SIG-M5 treated with dmso at 0.1 percent for 504 hours (cell line): ENCODE measurements around the gene VAV3.

Source experiments
- DNase-seq: peaks from one replicate; lab custom pipeline; 2025; ENCODE audit not compliant: unreplicated experiment; lab: John Stamatoyannopoulos, UW

The VAV3 gene

GRCh38 chr1:107975851-107976250, 10.9 kb upstream of the VAV3 start:
- DNase-seq = no peak

- DNase-seq = no peak
Observed at GRCh38 chr1:107974090-107974489, 9.1 kb upstream of the VAV3 start.

- no peak for DNase-seq
Observed at GRCh38 chr1:107972391-107973180, 7.6 kb upstream of the VAV3 start.

GRCh38 chr1:107966550-107966949, 1.6 kb upstream of the VAV3 start:
- DNase-seq = no peak

- peak; percentile 54 for DNase-seq
Observed at GRCh38 chr1:107964336-107965109, 457 bp downstream of the VAV3 start.

- DNase-seq = peak; percentile 74
Observed at GRCh38 chr1:107963601-107964335, 1.2 kb downstream of the VAV3 start.

GRCh38 chr1:107963008-107963407, 2.0 kb downstream of the VAV3 start:
- DNase-seq = no peak

- DNase-seq = no peak
Observed at GRCh38 chr1:107954719-107955415, 10.1 kb downstream of the VAV3 start.

GRCh38 chr1:107954126-107954525, 10.9 kb downstream of the VAV3 start:
- no peak for DNase-seq

- DNase-seq = no peak
Observed at GRCh38 chr1:107953556-107953955, 11.4 kb downstream of the VAV3 start.

GRCh38 chr1:107952989-107953388, 12.0 kb downstream of the VAV3 start:
- DNase-seq = no peak

GRCh38 chr1:107950464-107950863, 14.5 kb downstream of the VAV3 start:
- DNase-seq = no peak

GRCh38 chr1:107949467-107950253, 15.3 kb downstream of the VAV3 start:
- DNase-seq = no peak

GRCh38 chr1:107946794-107947193, 18.2 kb downstream of the VAV3 start:
- no peak for DNase-seq

GRCh38 chr1:107943694-107944093, 21.3 kb downstream of the VAV3 start:
- no peak for DNase-seq

GRCh38 chr1:107942814-107943213, 22.2 kb downstream of the VAV3 start:
- DNase-seq = peak; percentile 41

GRCh38 chr1:107941531-107941930, 23.4 kb downstream of the VAV3 start:
- no peak for DNase-seq

GRCh38 chr1:107941123-107941522, 23.9 kb downstream of the VAV3 start:
- peak; percentile 93 for DNase-seq

GRCh38 chr1:107940701-107941100, 24.3 kb downstream of the VAV3 start:
- DNase-seq = peak; percentile 36

- no peak for DNase-seq
Observed at GRCh38 chr1:107940017-107940577, 24.9 kb downstream of the VAV3 start.
